ENCODE data around the gene ZNF688.
"Not testable (repeated sequence)": the region's sequence is repeated elsewhere in the genome, so short reads cannot be mapped to it uniquely, and the experiment has no call there.

ZNF688 gene

DNA sequence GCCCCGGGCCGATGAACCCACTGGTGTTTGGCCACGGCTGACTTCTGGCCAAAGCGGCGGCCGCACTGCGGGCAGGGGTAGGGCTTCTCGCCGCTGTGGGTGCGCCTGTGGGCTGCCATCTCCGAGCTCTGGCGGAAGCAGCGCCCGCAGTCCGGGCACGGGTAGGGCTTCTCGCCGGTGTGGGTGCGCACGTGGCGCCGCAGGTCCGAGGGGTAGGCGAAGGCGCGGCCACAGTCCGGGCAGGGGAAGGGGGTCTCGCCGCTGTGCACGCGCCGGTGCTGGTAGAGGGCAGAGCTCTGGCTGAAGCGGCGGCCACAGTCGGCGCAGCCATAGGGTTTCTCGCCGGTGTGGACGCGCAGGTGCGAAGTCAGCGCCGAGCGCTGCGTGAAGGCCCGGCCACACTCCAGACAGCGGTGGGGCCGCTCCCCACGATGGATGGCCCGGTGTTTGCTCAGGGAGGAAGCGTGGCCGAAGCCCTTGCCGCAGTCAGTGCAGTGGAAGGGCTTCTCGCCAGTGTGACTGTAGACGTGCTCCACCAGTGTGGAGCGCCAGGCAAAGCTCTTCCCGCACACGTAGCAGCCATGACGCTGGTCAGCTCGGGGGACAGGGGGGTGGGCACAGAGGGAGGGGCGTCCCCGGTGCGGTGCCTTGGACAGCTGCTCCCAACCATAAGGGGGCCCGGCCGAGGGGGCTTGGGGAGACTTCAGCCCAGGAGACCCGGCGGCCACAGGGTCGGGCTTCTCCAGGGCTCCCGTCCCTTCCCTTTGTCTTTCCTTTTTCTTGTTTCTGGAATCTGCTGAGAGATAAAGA is 16.0 kb downstream of the ZNF688 start:
- DNase-seq = no peak

GRCh38 chr16:30554557-30555314 is 16.8 kb downstream of the ZNF688 start:
- no peak for DNase-seq

DNA sequence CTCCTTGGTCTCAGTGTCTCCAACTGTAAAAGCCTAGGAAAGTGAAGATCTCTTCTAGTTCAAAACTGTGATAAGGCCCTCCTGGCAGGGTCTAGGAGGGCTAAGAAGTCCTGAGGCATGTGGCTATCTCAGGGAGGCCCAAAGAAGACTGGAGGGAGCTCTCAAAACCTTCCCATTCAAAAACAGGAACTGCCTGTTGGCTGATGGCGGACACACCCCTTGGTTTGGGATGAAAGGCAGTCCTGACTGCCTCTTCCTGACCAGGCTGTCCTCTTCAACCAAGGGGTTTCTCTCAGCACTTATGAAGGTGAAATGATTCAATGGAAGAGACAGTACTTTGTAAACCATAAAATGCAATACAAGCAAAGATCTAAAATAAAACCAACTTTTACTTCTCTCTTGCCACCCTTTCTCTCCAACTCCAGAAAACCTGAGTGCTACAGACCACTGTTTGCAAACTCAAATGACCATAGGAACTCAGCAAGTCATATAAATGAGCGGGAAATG is 18.1 kb downstream of the ZNF688 start:
- DNase-seq = no peak

DNA sequence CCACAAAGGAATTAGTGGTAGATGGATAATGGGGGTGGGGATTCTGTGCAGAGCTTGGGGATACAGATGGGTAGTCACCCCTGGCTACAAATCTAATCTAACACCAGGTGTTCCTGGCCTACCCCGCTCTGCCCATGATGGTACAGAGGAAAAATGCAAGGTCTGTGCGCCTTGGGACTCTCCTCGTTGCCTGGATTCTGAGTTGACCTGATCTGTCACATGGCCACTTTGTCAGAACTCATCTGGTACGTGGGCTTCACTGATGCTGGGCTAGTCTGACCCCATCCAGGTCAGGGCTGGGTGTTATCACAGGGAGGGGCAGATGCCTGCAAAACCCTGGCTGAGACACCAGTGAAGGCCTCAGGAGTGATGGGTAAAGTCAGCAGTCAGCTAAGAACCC is 18.6 kb downstream of the ZNF688 start:
- DNase-seq = no peak

DNA sequence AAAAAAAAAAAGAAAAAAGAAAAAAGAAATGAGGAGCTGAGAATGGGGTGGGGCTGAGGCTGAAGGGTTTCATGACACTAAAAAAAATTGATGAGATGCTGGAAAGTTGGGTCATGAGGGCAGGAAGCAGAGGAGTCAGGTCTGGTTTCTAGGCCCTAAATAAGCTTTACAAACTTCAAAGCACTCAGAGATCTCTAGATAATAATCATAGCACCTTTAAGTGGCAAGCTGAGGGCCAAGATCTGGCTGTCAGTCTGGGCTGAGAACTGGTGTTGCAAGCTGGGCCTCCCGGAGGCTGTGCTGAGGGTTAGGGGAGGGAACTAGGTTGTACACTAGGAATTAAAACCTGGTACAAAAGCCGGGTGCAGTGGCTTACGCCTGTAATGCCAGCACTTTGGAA is 19.7 kb downstream of the ZNF688 start:
- peak; percentile 53 for DNase-seq

DNA sequence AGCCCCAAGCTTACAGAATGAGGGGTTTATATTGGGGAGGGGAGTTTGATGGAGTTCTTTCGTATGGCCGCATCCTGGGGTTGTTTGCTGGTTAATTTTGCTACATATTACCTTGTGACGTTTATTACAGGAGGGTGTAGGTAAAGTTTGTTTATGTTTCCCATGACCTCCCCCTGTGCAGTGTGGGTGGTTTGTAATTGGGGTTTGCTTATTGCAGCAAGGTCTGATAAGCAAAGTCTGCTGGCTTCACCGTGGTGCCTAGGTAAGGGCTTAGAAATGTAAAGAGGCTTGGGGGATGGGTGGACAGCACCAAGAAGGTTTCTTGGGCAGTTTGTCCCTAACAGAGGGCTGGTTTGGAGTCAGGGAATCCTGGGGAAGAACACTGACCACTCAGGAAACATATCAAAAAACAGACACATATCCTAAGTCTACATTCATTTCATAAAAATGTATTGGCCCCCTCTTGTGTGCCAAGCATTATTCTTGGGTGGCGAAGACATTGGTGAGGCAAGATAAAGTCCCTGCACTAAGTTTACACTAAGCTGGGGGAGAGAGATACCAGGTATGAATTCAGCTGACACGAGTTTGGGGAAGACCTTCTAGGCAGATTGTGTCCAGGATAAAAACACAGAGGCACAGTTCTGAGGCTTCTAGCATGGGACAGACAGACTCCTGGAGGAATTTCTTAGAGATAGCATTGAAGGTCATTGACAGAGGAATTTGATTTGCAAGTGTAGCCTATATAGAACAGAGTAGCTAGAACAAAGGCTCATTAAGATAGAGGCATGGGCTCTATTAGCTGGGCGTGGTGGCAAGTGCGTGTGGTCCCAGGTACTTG is 22.9 kb downstream of the ZNF688 start:
- DNase-seq = no peak

- no peak for DNase-seq
These were observed 25.4 kb downstream of the ZNF688 start for GRCh38 chr16:30546115-30546514.

DNA sequence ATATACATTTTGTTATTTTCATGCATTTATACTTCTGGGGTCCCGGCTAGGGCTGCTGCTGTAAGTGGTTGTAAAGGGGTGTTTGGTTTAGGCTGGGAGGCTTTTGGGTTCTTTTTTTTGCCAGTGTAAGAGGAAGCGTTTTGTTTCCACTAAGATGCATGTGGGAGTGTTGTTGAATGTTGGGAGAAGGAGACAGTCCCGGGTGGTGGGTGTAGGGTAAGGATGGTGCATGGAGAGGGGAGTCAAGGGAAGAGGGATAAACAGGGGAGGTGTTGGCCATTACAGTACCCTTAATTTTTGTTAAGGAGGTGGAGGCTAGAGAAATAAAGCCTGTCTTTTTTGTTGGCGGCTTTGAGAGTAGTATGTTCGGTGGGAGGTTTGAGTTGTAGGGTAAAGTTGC is 28.4 kb downstream of the ZNF688 start:
- no peak for DNase-seq

GRCh38 chr16:30541502-30542329 is 29.8 kb downstream of the ZNF688 start:
- DNase-seq = no peak

- DNase-seq = not testable (repeated sequence)
These were observed 30.5 kb downstream of the ZNF688 start for GRCh38 chr16:30540916-30541464.

- not testable (repeated sequence) for DNase-seq
These were observed 31.5 kb downstream of the ZNF688 start for GRCh38 chr16:30539986-30540526.

DNA sequence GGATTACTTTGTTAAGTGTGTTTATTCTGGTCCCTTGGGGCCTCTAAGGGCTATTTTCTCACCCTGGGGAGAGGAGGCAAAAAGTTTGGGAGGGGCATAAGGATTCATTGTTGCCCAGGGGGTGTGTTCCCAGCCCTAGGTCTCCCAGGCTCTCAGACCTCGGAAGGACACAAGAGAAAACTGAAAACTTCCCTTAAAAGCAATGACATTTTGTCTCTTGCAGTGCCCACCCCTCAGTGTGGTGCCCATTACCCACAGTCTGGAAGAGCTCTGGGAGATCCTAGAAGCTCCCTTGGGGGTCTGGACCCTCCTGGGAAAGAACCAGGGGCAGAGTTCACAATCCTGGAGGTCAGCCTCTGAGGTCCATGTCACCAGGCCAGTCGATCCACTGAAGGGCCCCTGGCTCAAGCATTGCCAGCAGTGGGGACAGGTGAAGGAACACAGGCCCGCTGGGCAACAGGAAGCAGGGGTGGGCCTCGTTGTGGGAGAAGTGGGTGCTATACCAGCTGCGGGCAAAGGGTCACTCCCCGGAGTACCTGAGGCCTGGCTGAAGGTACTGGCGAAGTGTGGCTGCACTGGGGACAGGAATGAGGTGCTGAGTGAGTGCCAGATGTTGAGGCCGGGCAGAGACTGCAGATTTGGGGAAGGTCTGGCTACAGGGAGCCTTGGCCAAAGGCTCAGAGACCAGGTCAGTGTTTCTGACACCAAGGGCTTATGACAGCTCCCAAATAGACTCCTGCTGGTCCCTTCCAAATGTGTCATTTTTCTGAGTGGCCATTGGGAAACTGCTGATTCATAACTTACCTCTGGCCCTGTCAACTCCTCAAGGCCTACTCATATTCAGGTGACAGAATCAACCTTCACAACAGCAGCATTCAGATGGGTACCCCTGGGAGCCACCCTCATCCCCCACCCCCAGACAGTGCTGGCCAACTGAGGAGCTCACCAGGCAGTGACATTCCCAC is 32.2 kb downstream of the ZNF688 start:
- DNase-seq = no peak

DNA sequence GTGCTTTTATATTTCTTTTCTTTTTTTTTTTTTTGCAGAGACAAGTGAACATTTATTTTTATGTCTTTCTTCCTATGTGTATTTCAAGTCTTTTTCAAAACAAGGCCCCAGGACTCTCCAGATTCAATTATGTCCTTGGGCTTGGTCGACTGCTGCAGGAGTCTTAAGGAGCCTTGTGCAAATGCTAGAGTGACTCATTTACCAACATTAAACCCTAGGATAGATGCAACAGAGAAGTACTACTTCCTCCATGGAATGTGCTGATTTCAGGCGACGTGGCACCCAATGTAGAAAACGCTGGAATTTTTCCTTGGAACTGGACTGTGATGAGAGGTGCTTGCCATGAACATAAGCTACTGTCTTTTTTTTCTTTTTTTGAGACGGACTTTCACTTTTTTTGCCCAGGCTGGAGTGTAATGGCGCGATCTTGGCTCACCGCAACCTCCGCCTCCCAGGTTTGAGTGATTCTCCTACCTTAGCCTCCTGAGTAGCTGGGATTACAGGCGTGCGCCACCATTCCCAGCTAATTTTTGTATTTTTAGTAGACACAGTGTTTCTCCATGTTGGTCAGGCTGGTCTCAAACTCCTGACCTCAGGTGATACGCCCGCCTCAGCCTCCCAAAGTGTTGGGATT is 35.0 kb downstream of the ZNF688 start:
- not testable (repeated sequence) for DNase-seq

DNA sequence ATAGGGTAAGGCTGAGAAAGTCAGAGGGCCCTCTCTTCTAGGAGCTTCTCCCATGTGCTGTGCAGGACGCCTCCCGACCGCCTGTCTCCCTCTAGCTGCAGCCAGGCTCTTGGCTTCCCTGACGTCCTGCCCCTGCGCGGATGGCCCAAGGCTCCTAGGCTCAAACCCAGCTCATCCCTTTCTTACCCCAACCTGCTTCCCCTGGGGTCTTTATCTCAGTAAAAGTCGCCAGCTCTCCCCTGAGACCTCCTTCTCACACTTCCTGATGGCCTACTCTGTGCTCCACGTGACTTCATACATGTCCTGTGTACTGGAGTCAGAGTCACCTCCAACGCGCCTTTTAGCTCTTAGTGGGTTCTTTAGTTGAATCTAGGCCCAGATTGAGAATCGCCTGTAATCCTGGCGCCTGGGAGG is 35.7 kb downstream of the ZNF688 start:
- peak; percentile 45 for DNase-seq

- no peak for DNase-seq
These were observed 36.3 kb downstream of the ZNF688 start for GRCh38 chr16:30535106-30535776.

GRCh38 chr16:30534368-30535105 is 37.0 kb downstream of the ZNF688 start, which contains the start of gene ZNF747:
Gene ZNF747, minus strand, starts transcription at chr16:30534858. Its CDS starts 179 bp downstream, at chr16:30534679.
- peak; percentile 88 for DNase-seq

GRCh38 chr16:30533748-30534367 is 37.7 kb downstream of the ZNF688 start:
- DNase-seq = no peak

DNA sequence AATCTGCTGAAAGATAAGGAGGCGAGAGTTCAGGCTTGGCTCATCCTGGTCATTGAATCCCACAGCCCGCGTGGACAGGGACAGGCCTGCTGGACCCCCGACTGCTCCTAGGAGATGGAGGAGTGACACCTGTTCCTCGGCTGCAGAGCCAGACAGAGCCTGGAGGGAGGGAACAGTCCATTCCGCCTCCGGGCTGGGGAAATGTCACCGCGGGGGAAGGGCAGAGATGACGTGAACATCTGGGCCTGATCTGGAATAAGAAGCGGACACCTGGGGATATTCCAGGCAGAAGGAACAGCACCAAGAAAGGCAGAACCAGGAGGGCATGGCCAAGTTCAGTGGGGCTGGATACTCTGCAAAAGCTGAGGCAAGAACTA is 38.4 kb downstream of the ZNF688 start:
- no peak for DNase-seq
